Endodermal cell (in vitro differentiated cells): ENCODE measurements around the gene CDH18. TPM values are rescaled to one million over a fixed set of nuclear protein-coding genes. Genes with fewer than 3 reads are reported as not detected.

Source experiments
- DNase-seq: peaks from one replicate; pipeline ENCODE4 v3.0.0-alpha.2; 2017
- H3K27ac ChIP-seq: 2 replicates; pipeline ENCODE4 v1.5.1; 2013; ENCODE audit warnings: mild to moderate bottlenecking, low read depth, low read length, moderate library complexity
- H3K27me3 ChIP-seq: 2 replicates; pipeline ENCODE4 v1.6.1; 2013; ENCODE audit warnings: mild to moderate bottlenecking, low read length, moderate library complexity; ENCODE audit not compliant: insufficient read depth, control insufficient read depth, poor library complexity, severe bottlenecking
- H3K36me3 ChIP-seq: 2 replicates; pipeline ENCODE4 v1.7.0; 2013; ENCODE audit warnings: mild to moderate bottlenecking, low read length, moderate library complexity; ENCODE audit not compliant: control insufficient read depth, insufficient read depth
- H3K4me1 ChIP-seq: one replicate; pipeline ENCODE4 v1.7.0; 2013; ENCODE audit warnings: low read length; ENCODE audit not compliant: control insufficient read depth, insufficient read depth
- H3K4me3 ChIP-seq: 2 replicates; pipeline ENCODE4 v1.5.1; 2013; ENCODE audit warnings: mild to moderate bottlenecking, low read length, moderate library complexity
- H3K9ac ChIP-seq: 2 replicates; pipeline ENCODE4 v1.6.1; 2013; ENCODE audit warnings: mild to moderate bottlenecking, low read length, moderate library complexity; ENCODE audit not compliant: poor library complexity, severe bottlenecking; ENCODE audit errors: extremely low read depth
- H3K9me3 ChIP-seq: 2 replicates; pipeline ENCODE4 v1.6.1; 2013; ENCODE audit warnings: mild to moderate bottlenecking, low read length, moderate library complexity; ENCODE audit not compliant: control insufficient read depth
- H3K27ac Mint-ChIP-seq: 2 replicates; pipeline ENCODE4 v1.8.0; 2020; ENCODE audit warnings: mixed read lengths
- H3K27me3 Mint-ChIP-seq: 2 replicates; pipeline ENCODE4 v1.8.0; 2021; ENCODE audit warnings: mild to moderate bottlenecking, mixed read lengths; ENCODE audit not compliant: insufficient read depth
- H3K36me3 Mint-ChIP-seq: 2 replicates; pipeline ENCODE4 v1.8.0; 2020; ENCODE audit warnings: low read depth, mixed read lengths
- H3K4me1 Mint-ChIP-seq: 2 replicates; pipeline ENCODE4 v1.8.0; 2020; ENCODE audit warnings: mixed read lengths
- H3K4me3 Mint-ChIP-seq: 2 replicates; pipeline ENCODE4 v1.8.0; 2020; ENCODE audit warnings: mild to moderate bottlenecking, moderate library complexity, mixed read lengths
- H3K9me3 Mint-ChIP-seq: 2 replicates; pipeline ENCODE4 v1.8.0; 2020; ENCODE audit warnings: mild to moderate bottlenecking, mixed read lengths
- CTCF ChIP-seq: fragments of 200-600 bp; sonication (generic); conservative IDR thresholded peaks from 2 replicates; pipeline ENCODE4 v1.5.0; 2021; ENCODE audit warnings: antibody characterized with exemption, mild to moderate bottlenecking
- WGBS, 2 experiments: methylation state at CpG; one replicate each; pipeline versions ENCODE4 v1.1.5 to v1.1.7; 2013; ENCODE audit warnings: missing lambda C conversion rate in 2 of 2, mixed read lengths in 1 of 2; ENCODE audit not compliant: insufficient coverage in 1 of 2, insufficient read length in 1 of 2; 5-methylcytosine and 5-hydroxymethylcytosine counted together
- total RNA-seq, 2 donors: library from RNA; stranded (reverse); fragmentation: NEBNext Ultra II Directional in 1 of 2; extraction: Animal tissue kit (Norgen Biotek cat#: 25700) in 1 of 2; gene quantifications; 2 replicates in 1 of 2; 3 replicates in 1 of 2; pipeline ENCODE4 v1.2.1, GENCODE V29; 2021

CDH18 gene
- total RNA-seq, 2 donors from 2014 or later: 0.22 TPM; not detected in 1

- Mint-ChIP-seq H3K4me1 (no peaks in the 10 kb centered on the region), H3K27me3 (no peaks in the 10 kb centered on the region), H3K36me3 (no peaks in the 10 kb centered on the region), H3K4me3 (no peak overlapping the region), H3K27ac (no peak overlapping the region), H3K9me3 (peaks cover 9% of the 10 kb centered on the region)
- H3K9ac ChIP-seq: no peak overlapping the region
- no peaks in the 10 kb centered on the region for H3K4me1 ChIP-seq
- H3K9me3 ChIP-seq: peaks cover 8% of the 10 kb centered on the region
- H3K27me3 ChIP-seq: no peaks in the 10 kb centered on the region
- no peak for TF ChIP-seq CTCF
- no peak overlapping the region for H3K4me3 ChIP-seq
- H3K27ac ChIP-seq: no peak overlapping the region
- H3K36me3 ChIP-seq: no peaks in the 10 kb centered on the region
- DNase-seq: no peak
Measured at GRCh38 chr5:19751326-19751725, 236.7 kb downstream of the CDH18 start.

- H3K9ac ChIP-seq: no peak overlapping the region
- H3K4me3 Mint-ChIP-seq: no peak overlapping the region
- no peaks in the 10 kb centered on the region for H3K36me3 Mint-ChIP-seq
- WGBS, 2 experiments: 68 to 74% methylated on average over 2 to 3 of the region's 3 CpGs
- H3K27ac ChIP-seq: no peak overlapping the region
- no peaks in the 10 kb centered on the region for H3K9me3 Mint-ChIP-seq
- H3K27me3 ChIP-seq: no peaks in the 10 kb centered on the region
- no peak for DNase-seq
- no peaks in the 10 kb centered on the region for H3K36me3 ChIP-seq
- H3K27ac Mint-ChIP-seq: no peak overlapping the region
- no peaks in the 10 kb centered on the region for H3K4me1 Mint-ChIP-seq
- no peaks in the 10 kb centered on the region for H3K9me3 ChIP-seq
- H3K27me3 Mint-ChIP-seq: no peaks in the 10 kb centered on the region
- H3K4me3 ChIP-seq: no peak overlapping the region
- H3K4me1 ChIP-seq: no peaks in the 10 kb centered on the region
- TF ChIP-seq CTCF: no peak
Measured at GRCh38 chr5:19745247-19745646, 242.8 kb downstream of the CDH18 start.

GRCh38 chr5:19739671-19740070, 248.3 kb downstream of the CDH18 start:
- Histone ChIP-seq H3K27me3 (no peaks in the 10 kb centered on the region), H3K27ac (no peak overlapping the region), H3K36me3 (no peaks in the 10 kb centered on the region), H3K9me3 (no peaks in the 10 kb centered on the region), H3K4me3 (no peak overlapping the region), H3K9ac (no peak overlapping the region), H3K4me1 (no peaks in the 10 kb centered on the region)
- no peaks in the 10 kb centered on the region for H3K27me3 Mint-ChIP-seq
- DNase-seq: no peak
- H3K4me3 Mint-ChIP-seq: no peak overlapping the region
- no peak for TF ChIP-seq CTCF
- peaks cover 2% of the 10 kb centered on the region for H3K9me3 Mint-ChIP-seq
- WGBS, 2 experiments: 89 to 98% methylated on average over 1 of the region's 1 CpG
- no peaks in the 10 kb centered on the region for H3K36me3 Mint-ChIP-seq
- no peak overlapping the region for H3K27ac Mint-ChIP-seq
- H3K4me1 Mint-ChIP-seq: no peaks in the 10 kb centered on the region
